GM10248 (cell line): Measurements from ENCODE around the gene EBF4.

ENCODE experiments used
- CTCF ChIA-PET: fragments of 300-600 bp; sonication (Branson Sonifier 250); formaldehyde crosslinking; extraction: SDS; loops from one replicate; lab custom pipeline; 2021; ENCODE audit warnings: antibody characterized with exemption; lab: Yijun Ruan, JAX
- POLR2A ChIA-PET: fragments of 350-650 bp; sonication (Branson Sonifier 250); formaldehyde crosslinking; extraction: SDS; loops from one replicate; lab custom pipeline; 2020; ENCODE audit warnings: antibody characterized with exemption; lab: Yijun Ruan, JAX
- DNase-seq: peaks from one replicate; pipeline ENCODE4 v3.0.0; 2012; ENCODE audit errors: extremely low spot score
- TF ChIP-seq, protein P1 (sequence below): IDR thresholded peaks from 2 replicates; pipeline ENCODE4 v1.5.1; 2012; ENCODE audit warnings: mild to moderate bottlenecking, low read depth; ENCODE audit errors: extremely low read depth, missing control alignments, control extremely low read depth

EBF4 gene

DNA sequence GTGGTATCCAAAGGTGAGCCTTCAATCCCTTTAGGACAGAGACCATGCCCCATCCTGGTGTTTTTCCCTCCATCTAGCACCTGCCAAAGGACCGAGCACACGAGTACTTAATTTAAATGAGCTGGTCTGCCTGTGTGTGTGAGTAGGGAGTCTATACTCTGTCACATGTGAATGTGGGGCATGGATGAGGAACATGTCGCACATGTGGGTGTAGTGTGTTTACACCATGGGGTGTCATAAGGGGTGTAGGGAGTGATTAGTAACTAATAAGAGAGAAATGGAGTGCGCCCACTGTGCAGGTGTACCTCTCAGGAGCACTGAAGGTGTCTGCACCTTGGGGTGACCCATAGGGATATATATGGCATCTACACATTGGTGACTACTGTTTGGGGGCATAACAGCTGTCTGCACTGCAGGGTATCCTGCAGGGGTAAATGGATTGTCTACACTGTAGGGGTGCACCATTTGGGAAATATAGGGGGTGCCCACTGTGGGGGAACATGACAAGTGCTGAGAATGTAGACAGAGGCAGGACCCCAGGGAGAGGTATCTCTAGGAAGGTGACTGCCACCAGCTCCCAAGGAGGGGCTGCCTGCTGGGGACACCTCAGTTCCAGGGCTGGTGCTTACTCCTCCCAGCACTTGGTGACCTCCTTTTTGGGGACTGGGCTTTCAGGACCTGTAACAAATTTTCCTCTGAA lies 53.5 kb downstream of the EBF4 start:
- TF ChIP-seq, protein P1, sequence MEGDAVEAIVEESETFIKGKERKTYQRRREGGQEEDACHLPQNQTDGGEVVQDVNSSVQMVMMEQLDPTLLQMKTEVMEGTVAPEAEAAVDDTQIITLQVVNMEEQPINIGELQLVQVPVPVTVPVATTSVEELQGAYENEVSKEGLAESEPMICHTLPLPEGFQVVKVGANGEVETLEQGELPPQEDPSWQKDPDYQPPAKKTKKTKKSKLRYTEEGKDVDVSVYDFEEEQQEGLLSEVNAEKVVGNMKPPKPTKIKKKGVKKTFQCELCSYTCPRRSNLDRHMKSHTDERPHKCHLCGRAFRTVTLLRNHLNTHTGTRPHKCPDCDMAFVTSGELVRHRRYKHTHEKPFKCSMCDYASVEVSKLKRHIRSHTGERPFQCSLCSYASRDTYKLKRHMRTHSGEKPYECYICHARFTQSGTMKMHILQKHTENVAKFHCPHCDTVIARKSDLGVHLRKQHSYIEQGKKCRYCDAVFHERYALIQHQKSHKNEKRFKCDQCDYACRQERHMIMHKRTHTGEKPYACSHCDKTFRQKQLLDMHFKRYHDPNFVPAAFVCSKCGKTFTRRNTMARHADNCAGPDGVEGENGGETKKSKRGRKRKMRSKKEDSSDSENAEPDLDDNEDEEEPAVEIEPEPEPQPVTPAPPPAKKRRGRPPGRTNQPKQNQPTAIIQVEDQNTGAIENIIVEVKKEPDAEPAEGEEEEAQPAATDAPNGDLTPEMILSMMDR: no peak
- ChIA-PET POLR2A (no interaction called here), CTCF (interaction anchor here (1.2 kb wide), 1 partner anchor 10 kb away, joined by 3 read pairs; no protein-coding TSS in a partner anchor)
- DNase-seq: no peak

GRCh38 chr20:2746636-2747265 lies 54.2 kb downstream of the EBF4 start:
- CTCF ChIA-PET: interaction anchor here (1.2 kb wide), 1 partner anchor 9 kb away, joined by 3 read pairs; no protein-coding TSS in a partner anchor
- no peak for DNase-seq
- POLR2A ChIA-PET: no interaction called here
- TF ChIP-seq, protein P1: no peak

DNA sequence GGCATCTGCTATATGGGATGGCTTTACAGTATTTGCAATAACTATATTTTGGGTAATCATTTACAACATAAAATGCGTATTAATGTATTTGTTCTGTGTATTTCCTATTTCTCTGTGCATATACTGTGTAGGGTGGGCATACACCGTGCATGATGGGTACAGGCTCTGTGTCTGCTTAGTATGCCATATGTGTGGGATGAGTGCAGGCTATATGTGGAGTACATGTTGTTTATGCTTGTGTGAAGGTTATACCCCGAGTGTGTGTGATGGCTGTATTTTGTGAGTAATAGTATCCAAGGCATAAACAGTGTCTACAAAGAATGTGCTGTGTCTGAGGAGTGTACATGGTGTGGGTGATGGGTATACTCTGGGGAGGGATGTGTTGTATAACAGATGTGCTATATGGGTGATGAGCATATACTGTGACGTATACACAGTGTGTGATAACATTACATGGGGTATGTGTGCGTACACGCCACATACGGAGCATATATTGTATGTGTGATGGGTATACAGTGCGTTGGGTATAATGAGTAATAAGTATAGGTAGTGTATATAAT lies 55.2 kb downstream of the EBF4 start:
- TF ChIP-seq, protein P1: no peak
- DNase-seq: no peak
- POLR2A ChIA-PET: no interaction called here
- CTCF ChIA-PET: no interaction called here

- DNase-seq: no peak
- TF ChIP-seq, protein P1: no peak
- CTCF ChIA-PET: no interaction called here
- POLR2A ChIA-PET: no interaction called here
These were observed 56.2 kb downstream of the EBF4 start for GRCh38 chr20:2748551-2749342.

DNA sequence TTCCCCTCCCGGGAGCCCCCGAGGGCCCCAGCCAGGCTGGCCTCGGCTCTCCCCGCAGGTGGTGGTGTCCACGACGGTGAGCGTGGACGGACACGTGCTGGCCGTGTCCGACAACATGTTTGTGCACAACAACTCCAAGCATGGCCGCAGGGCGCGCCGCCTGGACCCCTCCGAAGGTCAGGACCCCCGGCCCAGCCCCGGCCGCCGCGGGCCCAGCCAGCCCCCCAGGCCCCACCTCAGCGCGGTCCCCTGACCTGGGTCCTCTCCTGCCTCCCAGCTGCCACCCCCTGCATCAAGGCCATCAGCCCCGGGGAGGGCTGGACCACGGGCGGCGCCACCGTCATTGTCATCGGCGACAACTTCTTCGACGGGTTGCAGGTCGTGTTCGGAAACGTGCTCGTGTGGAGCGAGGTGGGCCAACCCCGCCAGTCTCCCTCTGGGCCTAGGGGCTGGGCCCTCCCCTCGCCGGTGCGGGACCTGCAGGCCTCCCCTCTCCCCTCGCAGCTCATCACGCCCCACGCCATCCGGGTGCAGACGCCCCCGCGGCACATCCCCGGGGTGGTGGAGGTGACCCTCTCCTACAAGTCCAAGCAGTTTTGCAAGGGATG lies 56.9 kb downstream of the EBF4 start:
- POLR2A ChIA-PET: no interaction called here
- TF ChIP-seq, protein P1: no peak
- no peak for DNase-seq
- CTCF ChIA-PET: no interaction called here
